ENCODE measurements around the gene LOXHD1. TPM values are rescaled to one million over a fixed set of nuclear protein-coding genes. Genes with fewer than 3 reads are reported as not detected.

Gene LOXHD1
- total RNA-seq, 3 donors from 2014 or later, result 0.59 to 1.6 (median 0.80) TPM

DNA sequence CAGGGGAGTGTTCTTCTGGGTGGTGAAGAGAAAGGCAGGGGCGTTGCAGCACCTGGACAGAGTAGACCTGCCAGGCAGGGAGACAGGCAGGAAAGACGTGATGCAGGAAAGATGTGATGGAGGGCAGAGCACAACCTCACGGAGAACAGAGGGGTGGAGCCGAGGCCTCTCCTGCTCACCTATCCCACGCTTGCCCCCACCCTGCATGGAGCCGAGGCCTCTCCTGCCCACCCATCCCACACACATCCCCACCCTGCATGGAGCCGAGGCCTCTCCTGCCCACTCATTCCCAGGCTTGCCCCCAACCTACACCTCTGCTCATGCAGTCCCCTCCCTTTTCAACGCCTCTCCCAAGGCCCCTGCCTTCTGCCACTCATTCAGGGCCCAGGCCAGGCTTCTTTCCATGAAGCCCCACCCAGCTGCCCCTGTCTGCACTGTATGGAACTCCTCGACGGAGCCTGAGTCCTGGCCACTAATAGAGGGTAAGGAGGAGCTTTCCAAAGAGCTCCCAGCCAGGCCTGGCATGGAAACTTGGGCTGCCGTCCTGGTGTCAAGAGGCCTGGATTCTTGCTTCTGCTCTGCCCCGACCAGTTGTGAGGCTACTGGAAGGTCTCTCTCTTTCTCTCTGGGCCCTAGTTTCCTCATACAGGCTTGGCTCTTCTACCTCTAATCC is 32.0 kb upstream of the LOXHD1 start:
- Histone ChIP-seq H3K27ac (no peak overlapping the region), H3K4me1 (no peaks in the 10 kb centered on the region), H3K36me3 (no peaks in the 10 kb centered on the region), H3K4me3 (no peak overlapping the region), H3K27me3 (no peaks in the 10 kb centered on the region), H3K9me3 (no peaks in the 10 kb centered on the region)
- intact Hi-C loops (cut with DNase I; ENCODE audit: low total_unique reads), result no loop called here
- DNase-seq (ENCODE audit: low spot score in 2 of 2), result no peak
- TF ChIP-seq POLR2AphosphoS5 (IDR thresholded peaks at IDR 0.05), result no peak
- no peak for TF ChIP-seq POLR2A (IDR thresholded peaks at IDR 0.05)
- TF ChIP-seq, protein P1, sequence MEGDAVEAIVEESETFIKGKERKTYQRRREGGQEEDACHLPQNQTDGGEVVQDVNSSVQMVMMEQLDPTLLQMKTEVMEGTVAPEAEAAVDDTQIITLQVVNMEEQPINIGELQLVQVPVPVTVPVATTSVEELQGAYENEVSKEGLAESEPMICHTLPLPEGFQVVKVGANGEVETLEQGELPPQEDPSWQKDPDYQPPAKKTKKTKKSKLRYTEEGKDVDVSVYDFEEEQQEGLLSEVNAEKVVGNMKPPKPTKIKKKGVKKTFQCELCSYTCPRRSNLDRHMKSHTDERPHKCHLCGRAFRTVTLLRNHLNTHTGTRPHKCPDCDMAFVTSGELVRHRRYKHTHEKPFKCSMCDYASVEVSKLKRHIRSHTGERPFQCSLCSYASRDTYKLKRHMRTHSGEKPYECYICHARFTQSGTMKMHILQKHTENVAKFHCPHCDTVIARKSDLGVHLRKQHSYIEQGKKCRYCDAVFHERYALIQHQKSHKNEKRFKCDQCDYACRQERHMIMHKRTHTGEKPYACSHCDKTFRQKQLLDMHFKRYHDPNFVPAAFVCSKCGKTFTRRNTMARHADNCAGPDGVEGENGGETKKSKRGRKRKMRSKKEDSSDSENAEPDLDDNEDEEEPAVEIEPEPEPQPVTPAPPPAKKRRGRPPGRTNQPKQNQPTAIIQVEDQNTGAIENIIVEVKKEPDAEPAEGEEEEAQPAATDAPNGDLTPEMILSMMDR (IDR thresholded peaks at IDR 0.05), result no peak

- Histone ChIP-seq H3K4me1 (no peaks in the 10 kb centered on the region), H3K36me3 (no peaks in the 10 kb centered on the region), H3K27ac (no peak overlapping the region), H3K9me3 (no peaks in the 10 kb centered on the region), H3K4me3 (no peak overlapping the region), H3K27me3 (no peaks in the 10 kb centered on the region)
- intact Hi-C loops (cut with DNase I; ENCODE audit: low total_unique reads), result no loop called here
- DNase-seq (ENCODE audit: low spot score in 2 of 2), result no peak
- no peak for TF ChIP-seq POLR2AphosphoS5 (IDR thresholded peaks at IDR 0.05)
- TF ChIP-seq, protein P1 (IDR thresholded peaks at IDR 0.05), result no peak
- TF ChIP-seq POLR2A (IDR thresholded peaks at IDR 0.05), result no peak
These were observed 29.2 kb upstream of the LOXHD1 start for GRCh38 chr18:46686186-46686585.

GRCh38 chr18:46683252-46683651 is 26.2 kb upstream of the LOXHD1 start:
- TF ChIP-seq POLR2A (IDR thresholded peaks at IDR 0.05) (no peak), POLR2AphosphoS5 (IDR thresholded peaks at IDR 0.05) (no peak)
- TF ChIP-seq, protein P1 (IDR thresholded peaks at IDR 0.05), result no peak
- H3K9me3 ChIP-seq, result no peaks in the 10 kb centered on the region
- H3K4me1 ChIP-seq, result no peaks in the 10 kb centered on the region
- intact Hi-C loops (cut with DNase I; ENCODE audit: low total_unique reads), result no loop called here
- H3K27ac ChIP-seq, result no peak overlapping the region
- no peak for DNase-seq (ENCODE audit: low spot score in 2 of 2)
- no peaks in the 10 kb centered on the region for H3K27me3 ChIP-seq
- no peaks in the 10 kb centered on the region for H3K36me3 ChIP-seq
- no peak overlapping the region for H3K4me3 ChIP-seq

DNA sequence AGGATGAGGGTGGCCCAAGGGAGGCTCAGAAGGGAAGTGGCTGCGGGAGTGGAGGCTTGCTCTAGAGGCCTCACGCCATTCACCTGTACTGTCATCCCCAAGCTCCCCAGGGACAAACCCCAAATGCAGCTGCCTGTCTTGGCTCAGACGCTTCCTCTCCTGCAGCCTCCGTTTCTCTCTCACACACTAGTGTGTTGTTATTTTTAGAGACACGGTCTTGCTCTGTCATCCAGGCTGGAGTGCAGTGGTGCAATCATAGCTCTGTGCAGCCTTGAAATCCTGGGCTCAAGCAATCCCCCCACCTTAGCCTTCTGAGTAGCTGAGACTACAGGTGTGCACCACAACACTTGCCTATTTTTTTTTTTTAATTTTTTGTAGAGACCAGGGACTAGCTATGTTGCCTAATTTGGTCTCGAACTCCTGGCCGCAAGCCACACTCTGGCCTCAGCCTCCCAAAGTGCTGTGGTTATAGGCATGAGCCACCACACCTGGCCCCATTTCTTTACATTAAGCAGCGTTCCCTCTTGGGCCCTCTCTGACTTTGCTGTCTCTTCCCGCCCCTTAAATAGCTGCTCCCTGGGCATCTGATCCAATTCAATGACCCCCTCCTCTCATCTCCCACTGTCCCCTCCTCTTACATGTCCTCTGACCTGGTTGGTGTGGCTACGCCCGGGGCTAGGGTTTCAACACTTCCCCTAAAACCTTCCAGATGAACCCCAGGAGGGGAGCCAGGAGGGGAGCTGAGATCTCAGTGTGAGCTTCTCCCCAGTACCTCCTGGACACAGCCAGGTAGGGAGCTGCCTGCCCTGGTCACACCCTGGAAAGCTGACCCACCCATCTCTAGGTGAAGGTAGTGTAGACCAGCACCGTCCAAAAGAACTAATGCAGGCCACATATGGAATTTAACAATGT is 24.0 kb upstream of the LOXHD1 start:
- Histone ChIP-seq H3K4me1 (no peaks in the 10 kb centered on the region), H3K4me3 (no peak overlapping the region), H3K36me3 (no peaks in the 10 kb centered on the region), H3K9me3 (no peaks in the 10 kb centered on the region), H3K27ac (no peak overlapping the region), H3K27me3 (no peaks in the 10 kb centered on the region)
- intact Hi-C loops (cut with DNase I; ENCODE audit: low total_unique reads), result no loop called here
- TF ChIP-seq POLR2A (IDR thresholded peaks at IDR 0.05), result no peak
- TF ChIP-seq, protein P1 (IDR thresholded peaks at IDR 0.05), result no peak
- no peak for TF ChIP-seq POLR2AphosphoS5 (IDR thresholded peaks at IDR 0.05)
- no peak for DNase-seq (ENCODE audit: low spot score in 2 of 2)
